Esophagus squamous epithelium (tissue), 4 donors: ENCODE results near the gene TMEM39B.

ENCODE experiments used
- POLR2A ChIP-seq, 4 donors: fragments of 450-650 bp; IDR thresholded peaks; one replicate each; pipeline ENCODE4 v1.6.1; 2017; ENCODE audit warnings: antibody characterized with exemption in 4 of 4, mild to moderate bottlenecking in 4 of 4, moderate library complexity in 3 of 4
- TF ChIP-seq, protein P1 (sequence below), 6 experiments: fragments of 450-650 bp in 4 of 6; fragments of 200-600 bp in 2 of 6; sonication (generic) in 2 of 6; IDR thresholded peaks; one replicate each; pipeline ENCODE4 v1.5.1; 2016 to 2019; ENCODE audit warnings: antibody characterized with exemption in 6 of 6, mild to moderate bottlenecking in 4 of 6, moderate library complexity in 4 of 6

DNA sequence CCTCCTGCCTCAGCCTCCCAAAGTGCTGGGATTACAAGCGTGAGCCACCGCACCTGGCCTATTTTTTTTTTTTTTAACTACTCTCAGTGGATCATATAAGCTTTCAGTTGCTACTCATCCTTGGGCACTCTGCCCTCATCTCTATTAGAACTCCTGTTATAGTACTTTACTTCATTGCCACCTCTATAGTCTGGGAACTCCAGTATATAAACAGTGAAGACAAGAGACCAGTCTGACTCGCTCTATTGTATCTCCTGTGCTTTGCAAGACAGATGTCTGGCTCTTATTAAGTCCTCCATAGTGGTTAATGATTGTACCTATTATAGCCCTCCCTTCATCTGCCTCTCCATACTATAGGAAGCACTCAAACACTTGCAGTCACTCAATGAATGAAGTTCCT, 44.0 kb upstream of the TMEM39B start:
- TF ChIP-seq, protein P1, sequence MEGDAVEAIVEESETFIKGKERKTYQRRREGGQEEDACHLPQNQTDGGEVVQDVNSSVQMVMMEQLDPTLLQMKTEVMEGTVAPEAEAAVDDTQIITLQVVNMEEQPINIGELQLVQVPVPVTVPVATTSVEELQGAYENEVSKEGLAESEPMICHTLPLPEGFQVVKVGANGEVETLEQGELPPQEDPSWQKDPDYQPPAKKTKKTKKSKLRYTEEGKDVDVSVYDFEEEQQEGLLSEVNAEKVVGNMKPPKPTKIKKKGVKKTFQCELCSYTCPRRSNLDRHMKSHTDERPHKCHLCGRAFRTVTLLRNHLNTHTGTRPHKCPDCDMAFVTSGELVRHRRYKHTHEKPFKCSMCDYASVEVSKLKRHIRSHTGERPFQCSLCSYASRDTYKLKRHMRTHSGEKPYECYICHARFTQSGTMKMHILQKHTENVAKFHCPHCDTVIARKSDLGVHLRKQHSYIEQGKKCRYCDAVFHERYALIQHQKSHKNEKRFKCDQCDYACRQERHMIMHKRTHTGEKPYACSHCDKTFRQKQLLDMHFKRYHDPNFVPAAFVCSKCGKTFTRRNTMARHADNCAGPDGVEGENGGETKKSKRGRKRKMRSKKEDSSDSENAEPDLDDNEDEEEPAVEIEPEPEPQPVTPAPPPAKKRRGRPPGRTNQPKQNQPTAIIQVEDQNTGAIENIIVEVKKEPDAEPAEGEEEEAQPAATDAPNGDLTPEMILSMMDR (IDR thresholded peaks at IDR 0.05), result no peak
- no peak for TF ChIP-seq POLR2A (IDR thresholded peaks at IDR 0.05)
